Esophagus muscularis mucosa (tissue), 3 donors: ENCODE measurements around the gene CDPF1.

Experiments used
- CTCF ChIP-seq, 3 experiments: fragments of 200-600 bp in 2 of 3; fragments of 450-650 bp in 1 of 3; sonication (generic) in 2 of 3; IDR thresholded peaks; one replicate each; pipeline ENCODE4 v1.5.1; 2017 to 2019; ENCODE audit warnings: antibody characterized with exemption in 3 of 3, mild to moderate bottlenecking in 2 of 3, moderate library complexity in 1 of 3
- POLR2A ChIP-seq: fragments of 450-650 bp; IDR thresholded peaks from one replicate; pipeline ENCODE4 v1.6.1; 2017; ENCODE audit warnings: antibody characterized with exemption, moderate library complexity, mild to moderate bottlenecking, low read depth
- POLR2AphosphoS5 ChIP-seq, 2 donors: sonication (generic); formaldehyde crosslinking; IDR thresholded peaks; one replicate each; pipeline ENCODE4 v1.6.1; 2017; ENCODE audit warnings: antibody characterized with exemption in 2 of 2

- TF ChIP-seq CTCF (IDR thresholded peaks at IDR 0.05) (no peak), POLR2AphosphoS5 (IDR thresholded peaks at IDR 0.05) (no peak), POLR2A (no peak)
Observed at GRCh38 chr22:46272196-46272595, 22.1 kb upstream of the CDPF1 start.
